ENCODE data around the gene NAA20. TPM values are rescaled to one million over a fixed set of nuclear protein-coding genes. Genes with fewer than 3 reads are reported as not detected.

The NAA20 gene
- 59.2 TPM for total RNA-seq
- long read RNA-seq, transcript NAA20-202 (6 exons, 1,260 nt), result major isoform, 60 of 73 reads
- long read RNA-seq, partial matches to known transcripts, result 3 of 73 reads
- long read RNA-seq, other reads (novel, unspliced or antisense), result 10 of 73 reads

DNA sequence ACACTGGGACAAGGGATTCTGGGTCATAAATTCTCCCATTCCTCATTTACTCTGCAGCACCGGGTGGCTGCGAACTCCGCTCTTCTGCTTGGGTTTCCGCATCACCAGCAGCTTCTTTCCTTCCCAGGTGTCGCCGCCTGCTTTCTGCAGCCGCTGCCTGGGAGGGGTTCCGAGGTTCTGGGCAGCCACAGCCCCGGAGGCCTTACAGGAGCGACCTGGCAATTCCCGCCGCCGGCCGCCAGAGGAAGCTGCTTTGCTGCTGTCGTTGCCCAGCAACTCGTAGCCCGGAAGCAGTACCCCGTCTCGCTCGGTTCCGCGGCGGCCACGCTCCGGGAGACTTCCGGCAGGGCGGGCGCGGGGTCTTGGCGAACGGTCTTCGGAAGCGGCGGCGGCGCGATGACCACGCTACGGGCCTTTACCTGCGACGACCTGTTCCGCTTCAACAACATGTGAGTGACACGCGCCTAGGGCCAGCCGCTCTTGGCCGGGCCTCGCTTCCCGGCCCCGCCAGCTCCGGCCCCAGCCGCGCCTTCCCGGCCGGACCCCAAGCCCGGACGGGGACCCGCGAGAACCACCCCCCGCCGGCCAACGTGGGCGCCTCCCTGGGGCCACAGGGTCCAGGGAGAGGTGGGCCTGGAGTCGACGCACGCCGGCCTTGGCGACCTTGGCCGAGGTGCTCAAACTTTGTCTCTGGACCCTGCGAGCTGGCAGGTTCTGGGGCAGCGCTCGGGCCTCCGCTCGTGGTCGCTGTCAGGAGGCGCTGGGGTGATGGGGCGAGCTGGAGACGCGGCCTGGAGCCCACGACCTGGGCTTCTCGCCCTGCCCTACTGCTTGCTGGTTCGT is at the start of gene NAA20:
Gene NAA20, plus strand, starts transcription at position 362 of the 843 bp plus-strand sequence. Its CDS starts 35 bp downstream, at position 397.
- intact Hi-C loops (cut with DNase I), result no loop called here
- ATAC-seq (ENCODE audit: poor library complexity), result peak; percentile 100

GRCh38 chr20:19967445-19967844 is 49.7 kb upstream of the NAA20 start:
- intact Hi-C loops (cut with DNase I), result no loop called here
- DNase-seq (no peak), ATAC-seq (ENCODE audit: poor library complexity) (peak; percentile 48)

More for the DNA sequence above, at the start of gene NAA20:
- peak; percentile 96 for DNase-seq

- no peak for DNase-seq
- ATAC-seq (ENCODE audit: poor library complexity), result no peak
- intact Hi-C loops (cut with DNase I), result no loop called here
Measured at GRCh38 chr20:19968028-19968427, 49.1 kb upstream of the NAA20 start.

DNA sequence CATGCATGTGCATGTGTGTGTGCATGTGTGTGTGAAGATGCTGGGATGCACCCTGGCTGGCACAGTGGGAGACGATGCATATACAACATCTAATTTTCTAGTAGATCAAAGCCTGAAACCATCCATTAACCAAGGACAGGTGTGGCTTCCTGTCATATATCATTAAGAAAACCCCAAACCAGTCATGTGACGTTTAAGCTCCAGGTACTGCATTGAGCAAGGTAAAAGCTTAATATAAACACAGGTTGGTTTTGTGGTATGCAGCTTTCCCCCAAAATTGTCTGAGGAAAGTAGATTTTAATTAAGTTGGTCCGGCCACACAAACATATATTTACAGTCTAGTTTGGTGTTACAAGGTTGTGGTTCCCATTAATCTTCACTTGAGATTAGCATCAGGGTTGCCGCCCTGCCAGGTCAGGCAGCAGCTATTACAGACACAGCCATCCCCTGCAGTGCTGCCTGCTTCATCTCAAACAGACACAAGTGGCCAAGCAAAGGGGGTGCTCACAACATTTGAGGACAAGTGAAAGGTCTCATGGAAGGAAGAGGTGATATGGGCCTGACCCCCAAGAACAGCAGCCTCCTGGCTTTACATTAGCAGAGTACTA is 48.6 kb upstream of the NAA20 start:
- intact Hi-C loops (cut with DNase I), result no loop called here
- DNase-seq (no peak), ATAC-seq (ENCODE audit: poor library complexity) (no peak)

DNA sequence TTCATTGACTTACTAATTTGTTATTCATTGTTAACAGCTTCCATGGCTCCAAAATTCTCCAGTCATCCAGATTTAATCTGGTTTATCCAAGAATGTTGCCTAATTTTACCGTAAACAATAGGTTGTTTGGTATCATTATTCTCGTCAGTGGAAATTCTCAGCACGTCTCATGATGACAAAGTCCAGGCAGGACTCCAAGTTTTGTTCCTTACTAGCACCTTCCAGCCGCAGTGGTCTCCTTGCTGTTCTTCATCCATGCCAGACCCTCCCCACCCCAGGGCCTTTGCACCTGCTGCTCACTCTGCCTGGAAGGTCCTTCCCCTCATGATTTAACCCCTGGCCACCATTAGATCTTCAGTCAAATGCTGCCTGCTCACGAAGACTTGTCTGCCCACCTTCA is 48.1 kb upstream of the NAA20 start:
- intact Hi-C loops (cut with DNase I), result no loop called here
- DNase-seq, result no peak
- no peak for ATAC-seq (ENCODE audit: poor library complexity)

DNA sequence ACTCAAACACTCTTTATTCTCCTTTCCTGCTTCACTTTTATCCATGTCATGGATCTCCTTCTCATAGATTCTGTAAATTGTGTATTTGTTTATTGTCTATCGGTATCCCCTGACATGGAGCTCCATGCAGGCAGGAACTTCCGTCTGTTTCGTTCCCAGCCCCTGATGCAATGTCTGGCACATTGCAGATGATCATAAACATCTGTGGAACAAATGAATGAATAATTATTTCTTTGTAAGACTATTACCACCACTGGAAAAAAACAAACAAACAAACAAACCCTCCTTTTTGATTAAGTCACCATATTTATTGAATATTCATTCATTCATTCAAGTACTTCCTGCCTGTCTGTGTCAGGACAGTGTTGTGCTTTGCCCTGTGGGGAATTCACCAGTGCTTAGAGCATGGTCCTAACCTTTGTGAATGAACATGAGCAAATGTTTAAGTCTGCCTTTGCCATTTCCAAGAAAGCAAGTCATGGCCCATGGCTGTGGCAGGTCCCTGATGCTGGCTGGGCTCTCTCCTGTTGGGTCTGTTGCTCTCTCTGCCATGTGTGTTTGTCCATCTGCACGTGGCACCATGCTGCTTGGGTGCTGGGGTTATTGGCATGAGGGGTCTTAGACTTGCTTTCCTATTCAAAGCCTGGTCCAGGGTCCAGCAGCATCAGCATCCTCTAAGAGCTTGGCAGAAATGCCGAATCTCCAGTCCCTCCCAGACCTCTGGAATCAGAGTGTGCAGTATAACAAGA is 47.5 kb upstream of the NAA20 start:
- no peak for DNase-seq
- intact Hi-C loops (cut with DNase I), result loop anchor here (5.0 kb wide), 1 partner anchor 37 kb away; no protein-coding TSS in a partner anchor
- ATAC-seq (ENCODE audit: poor library complexity), result no peak

DNA sequence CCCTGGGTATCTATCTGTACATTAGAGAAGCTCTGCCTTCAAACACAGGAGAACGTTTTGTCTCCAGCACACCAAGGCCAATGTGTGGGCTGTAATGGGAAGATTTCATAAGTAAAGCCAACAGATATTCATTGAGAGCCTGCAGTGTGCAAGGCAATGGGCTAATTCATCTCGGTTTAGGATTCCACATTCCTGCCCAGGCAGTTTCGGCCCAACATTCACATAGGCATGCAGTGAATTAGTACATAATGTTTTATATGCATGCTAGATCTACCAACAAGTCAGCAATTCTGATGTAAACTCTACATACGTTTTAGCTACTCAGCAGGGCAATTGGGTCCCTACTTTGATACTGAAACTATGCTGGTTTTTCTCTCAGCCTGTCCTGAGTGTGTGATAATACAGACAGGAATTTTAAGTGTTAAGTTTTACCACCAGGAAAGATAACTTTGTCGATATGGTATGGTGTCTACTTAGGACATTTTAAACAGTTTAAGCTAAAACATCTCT is 46.9 kb upstream of the NAA20 start:
- DNase-seq, result no peak
- intact Hi-C loops (cut with DNase I), result loop anchor here (5.0 kb wide), 1 partner anchor 38 kb away; no protein-coding TSS in a partner anchor
- no peak for ATAC-seq (ENCODE audit: poor library complexity)

DNA sequence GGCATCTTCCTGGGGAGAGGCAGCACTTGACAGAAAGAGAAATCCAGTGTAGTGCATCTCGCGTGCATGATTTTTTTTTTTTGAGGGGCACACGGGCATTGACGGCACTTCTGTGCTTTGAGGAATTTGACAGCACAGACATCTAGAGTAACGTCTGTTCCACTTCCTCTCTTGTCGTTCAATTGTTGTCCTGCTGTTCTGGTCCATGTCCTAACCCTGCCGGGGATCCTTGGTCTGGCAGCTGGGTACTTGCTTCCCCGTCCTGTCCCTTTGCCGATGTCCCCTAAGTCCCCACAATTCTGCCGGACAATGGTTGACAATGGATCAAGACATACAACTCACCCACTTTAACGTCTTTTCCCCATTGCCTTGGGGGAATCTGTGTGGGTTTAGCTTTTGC is 46.0 kb upstream of the NAA20 start:
- no peak for DNase-seq
- intact Hi-C loops (cut with DNase I), result loop anchor here (5.0 kb wide), 1 partner anchor 39 kb away; no protein-coding TSS in a partner anchor
- no peak for ATAC-seq (ENCODE audit: poor library complexity)

DNA sequence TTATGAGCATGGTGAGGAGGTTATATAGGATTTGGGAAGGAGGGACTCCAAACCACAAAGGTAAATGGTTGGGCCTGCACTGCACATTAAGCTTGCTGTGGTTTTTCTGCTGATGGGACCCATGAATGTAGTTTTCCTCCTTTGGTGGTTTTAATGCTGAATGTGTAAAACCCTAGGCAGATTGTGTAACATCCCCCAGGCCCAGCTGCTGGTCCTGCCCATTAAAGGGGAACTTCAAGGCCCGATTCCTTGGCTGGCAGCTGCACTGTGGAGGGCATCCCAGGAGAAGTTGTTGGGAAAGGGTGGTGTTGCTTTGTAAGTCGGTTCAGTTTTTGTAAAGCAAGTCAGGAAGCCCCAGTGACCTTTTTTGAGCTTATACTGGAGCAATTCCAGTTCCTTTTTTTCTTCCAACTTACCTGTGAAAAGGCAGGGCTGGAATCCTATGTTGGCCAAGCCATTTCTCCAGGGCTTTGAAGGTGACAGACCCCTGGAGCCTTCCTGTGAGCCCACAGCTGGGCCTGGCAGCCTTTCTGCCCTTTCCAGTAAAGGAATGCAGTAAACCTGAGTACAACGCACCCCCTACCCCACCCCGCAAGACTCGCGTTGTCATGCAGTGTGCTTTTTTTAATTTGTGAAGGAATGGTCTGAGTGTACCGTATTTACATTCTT is 43.1 kb upstream of the NAA20 start:
- intact Hi-C loops (cut with DNase I), result loop anchor here (5.0 kb wide), 1 partner anchor 42 kb away; no protein-coding TSS in a partner anchor
- DNase-seq (peak; percentile 85), ATAC-seq (ENCODE audit: poor library complexity) (peak; percentile 42)

DNA sequence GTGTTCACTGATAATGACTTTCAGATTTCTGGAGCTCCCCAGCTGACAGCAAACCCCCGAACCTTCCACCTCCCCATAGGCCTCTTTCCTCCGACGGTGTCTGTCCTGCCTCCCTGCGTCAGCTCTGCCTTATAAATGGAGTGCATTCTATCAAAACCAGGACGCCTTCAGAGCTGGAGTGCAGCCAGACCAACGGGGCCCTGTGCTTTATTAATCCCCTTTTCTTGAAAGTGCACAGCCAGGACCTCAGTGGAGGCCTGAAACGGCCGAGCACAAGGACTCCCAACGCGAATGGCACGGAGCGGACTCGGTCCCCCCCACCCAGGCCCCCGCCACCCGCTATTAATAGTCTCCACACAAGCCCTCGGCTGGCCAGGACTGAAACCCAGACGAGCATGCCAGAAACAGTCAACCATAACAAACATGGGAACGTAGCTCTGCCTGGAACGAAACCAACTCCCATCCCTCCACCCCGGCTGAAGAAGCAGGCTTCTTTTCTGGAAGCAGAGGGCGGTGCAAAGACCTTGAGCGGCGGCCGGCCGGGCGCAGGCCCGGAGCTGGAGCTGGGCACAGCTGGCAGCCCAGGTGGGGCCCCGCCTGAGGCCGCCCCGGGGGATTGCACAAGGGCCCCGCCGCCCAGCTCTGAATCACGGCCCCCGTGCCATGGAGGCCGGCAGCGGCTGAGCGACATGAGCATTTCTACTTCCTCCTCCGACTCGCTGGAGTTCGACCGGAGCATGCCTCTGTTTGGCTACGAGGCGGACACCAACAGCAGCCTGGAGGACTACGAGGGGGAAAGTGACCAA is 42.3 kb upstream of the NAA20 start:
- peak; percentile 91 for DNase-seq
- intact Hi-C loops (cut with DNase I), result loop anchor here (5.0 kb wide), 2 partner anchors 33 to 43 kb away; no protein-coding TSS in a partner anchor
- peak; percentile 83 for ATAC-seq (ENCODE audit: poor library complexity)

- peak; percentile 50 for DNase-seq
- peak; percentile 19 for ATAC-seq (ENCODE audit: poor library complexity)
- intact Hi-C loops (cut with DNase I), result loop anchor here (5.0 kb wide), 1 partner anchor 33 kb away; no protein-coding TSS in a partner anchor
Measured at GRCh38 chr20:19975436-19975799, 41.7 kb upstream of the NAA20 start.

GRCh38 chr20:19975901-19976300 is 41.3 kb upstream of the NAA20 start:
- DNase-seq (peak; percentile 52), ATAC-seq (ENCODE audit: poor library complexity) (peak; percentile 24)
- intact Hi-C loops (cut with DNase I), result loop anchor here (5.0 kb wide), 1 partner anchor 34 kb away; no protein-coding TSS in a partner anchor

- ATAC-seq (ENCODE audit: poor library complexity) (peak; percentile 55), DNase-seq (peak; percentile 78)
- intact Hi-C loops (cut with DNase I), result loop anchor here (5.0 kb wide), 1 partner anchor 34 kb away; no protein-coding TSS in a partner anchor
Measured at GRCh38 chr20:19976595-19977372, 40.4 kb upstream of the NAA20 start.

DNA sequence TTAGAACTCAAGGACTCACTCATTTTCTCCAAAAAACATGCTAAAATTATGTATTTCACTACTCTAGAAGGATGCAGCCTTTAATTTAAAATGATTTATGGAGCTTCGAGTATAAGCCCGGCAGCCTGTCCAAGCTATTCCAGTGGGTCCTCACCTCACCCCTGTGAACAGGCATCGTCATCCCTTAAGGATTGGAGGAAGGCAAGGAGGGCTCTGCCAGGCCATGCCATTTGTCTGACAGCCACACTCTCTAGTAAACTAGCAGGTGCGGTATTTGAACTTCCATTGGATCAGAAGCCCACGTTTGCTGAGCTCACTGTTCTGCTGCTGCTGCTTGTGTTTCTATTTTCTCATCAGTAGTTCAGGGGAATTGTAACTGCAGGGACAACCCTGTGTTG is 39.8 kb upstream of the NAA20 start:
- no peak for DNase-seq
- intact Hi-C loops (cut with DNase I), result loop anchor here (5.0 kb wide), 1 partner anchor 35 kb away; no protein-coding TSS in a partner anchor
- ATAC-seq (ENCODE audit: poor library complexity), result no peak

GRCh38 chr20:19978511-19979210 is 38.5 kb upstream of the NAA20 start:
- intact Hi-C loops (cut with DNase I), result loop anchor here (5.0 kb wide), 1 partner anchor 36 kb away; no protein-coding TSS in a partner anchor
- ATAC-seq (ENCODE audit: poor library complexity) (peak; percentile 41), DNase-seq (peak; percentile 61)

DNA sequence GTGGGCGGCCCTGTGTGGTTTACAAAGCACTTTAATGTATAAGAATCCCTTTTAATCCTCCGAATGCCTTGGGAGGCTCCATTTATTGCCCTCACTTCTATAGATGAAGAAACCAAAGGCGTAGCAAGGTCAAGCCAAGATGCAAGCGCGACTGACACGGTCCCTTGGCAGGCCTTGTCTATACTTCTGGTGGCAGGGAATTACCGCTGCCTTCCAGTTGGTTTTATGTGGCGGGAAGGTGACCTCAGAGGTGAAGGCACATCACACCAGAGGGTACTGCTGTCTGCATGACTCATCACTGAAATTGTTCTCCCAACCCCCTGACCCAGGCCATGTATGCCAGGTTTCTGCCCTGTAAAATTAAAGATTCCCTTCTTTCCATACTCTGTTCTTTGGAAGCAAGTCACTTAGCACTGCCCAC is 36.1 kb upstream of the NAA20 start:
- ATAC-seq (ENCODE audit: poor library complexity) (no peak), DNase-seq (no peak)
- intact Hi-C loops (cut with DNase I), result no loop called here
